Stimulated activated CD4-positive, alpha-beta T cell treated with anti-CD3 and anti-CD28 coated beads, Interleukin-4, amount 100 ng/mL, for 48 hours (primary cell): Measurements from ENCODE around the gene PWP1.

Experiments
- DNase-seq, 2 donors: peaks; one replicate each; pipeline ENCODE4 v3.0.0-alpha.2; 2020; ENCODE audit warnings: low read depth in 2 of 2

Gene PWP1

GRCh38 chr12:107735763-107736162, 50.2 kb downstream of the PWP1 start:
- no peak for DNase-seq

GRCh38 chr12:107736914-107737313, 51.3 kb downstream of the PWP1 start:
- DNase-seq: no peak

GRCh38 chr12:107748472-107748871, 62.9 kb downstream of the PWP1 start:
- no peak for DNase-seq

- no peak for DNase-seq
Observed at GRCh38 chr12:107749083-107749482, 63.5 kb downstream of the PWP1 start.

GRCh38 chr12:107759410-107759809, 73.8 kb downstream of the PWP1 start:
- peak in 1 of 2 donors; percentile 32 for DNase-seq

GRCh38 chr12:107760207-107760808, 74.7 kb downstream of the PWP1 start:
- DNase-seq: peak; percentile 10 to 27

- peak; percentile 79 to 87 for DNase-seq
Observed at GRCh38 chr12:107760809-107761501, 75.4 kb downstream of the PWP1 start, which contains the start of gene PRDM4. PRDM4 (minus strand) TSS chr12:107761137; CDS start chr12:107760515, 622 bp downstream.

- no peak for DNase-seq
Observed at GRCh38 chr12:107761502-107761904, 75.9 kb downstream of the PWP1 start.
